Lower leg skin (tissue), 3 donors: Measurements from ENCODE around the gene HPN.

Experiments used
- POLR2A ChIP-seq, 2 donors: fragments of 450-650 bp; IDR thresholded peaks; one replicate each; pipeline ENCODE4 v1.6.1; 2016 to 2017; ENCODE audit warnings: antibody characterized with exemption in 2 of 2, mild to moderate bottlenecking in 1 of 2, moderate library complexity in 1 of 2
- TF ChIP-seq, protein P1 (sequence below), 3 donors: fragments of 450-650 bp; IDR thresholded peaks; one replicate each; pipeline ENCODE4 v1.5.1; 2016; ENCODE audit warnings: antibody characterized with exemption in 3 of 3, mild to moderate bottlenecking in 3 of 3, moderate library complexity in 2 of 3

- no peak for TF ChIP-seq POLR2A (IDR thresholded peaks at IDR 0.05)
- TF ChIP-seq, protein P1, sequence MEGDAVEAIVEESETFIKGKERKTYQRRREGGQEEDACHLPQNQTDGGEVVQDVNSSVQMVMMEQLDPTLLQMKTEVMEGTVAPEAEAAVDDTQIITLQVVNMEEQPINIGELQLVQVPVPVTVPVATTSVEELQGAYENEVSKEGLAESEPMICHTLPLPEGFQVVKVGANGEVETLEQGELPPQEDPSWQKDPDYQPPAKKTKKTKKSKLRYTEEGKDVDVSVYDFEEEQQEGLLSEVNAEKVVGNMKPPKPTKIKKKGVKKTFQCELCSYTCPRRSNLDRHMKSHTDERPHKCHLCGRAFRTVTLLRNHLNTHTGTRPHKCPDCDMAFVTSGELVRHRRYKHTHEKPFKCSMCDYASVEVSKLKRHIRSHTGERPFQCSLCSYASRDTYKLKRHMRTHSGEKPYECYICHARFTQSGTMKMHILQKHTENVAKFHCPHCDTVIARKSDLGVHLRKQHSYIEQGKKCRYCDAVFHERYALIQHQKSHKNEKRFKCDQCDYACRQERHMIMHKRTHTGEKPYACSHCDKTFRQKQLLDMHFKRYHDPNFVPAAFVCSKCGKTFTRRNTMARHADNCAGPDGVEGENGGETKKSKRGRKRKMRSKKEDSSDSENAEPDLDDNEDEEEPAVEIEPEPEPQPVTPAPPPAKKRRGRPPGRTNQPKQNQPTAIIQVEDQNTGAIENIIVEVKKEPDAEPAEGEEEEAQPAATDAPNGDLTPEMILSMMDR (IDR thresholded peaks at IDR 0.05): no peak
These were observed 11.1 kb upstream of the HPN start, which contains the start of gene SCN1B for GRCh38 chr19:35030257-35031071.
